Iris pigment epithelial cell (primary cell): Measurements from ENCODE around the gene HELZ.
"Not testable (repeated sequence)": the region's sequence is repeated elsewhere in the genome, so short reads cannot be mapped to it uniquely, and the experiment has no call there.

Experiments
- DNase-seq: peaks from one replicate; pipeline ENCODE4 v3.0.0-alpha.2; 2011; ENCODE audit warnings: low read depth

HELZ gene

GRCh38 chr17:67113486-67113885 lies 131.5 kb downstream of the HELZ start:
- DNase-seq, result no peak

- no peak for DNase-seq
These were observed 133.2 kb downstream of the HELZ start for GRCh38 chr17:67111808-67112207.

GRCh38 chr17:67111327-67111726 lies 133.7 kb downstream of the HELZ start:
- DNase-seq, result no peak

GRCh38 chr17:67110619-67111018 lies 134.4 kb downstream of the HELZ start:
- no peak for DNase-seq

DNA sequence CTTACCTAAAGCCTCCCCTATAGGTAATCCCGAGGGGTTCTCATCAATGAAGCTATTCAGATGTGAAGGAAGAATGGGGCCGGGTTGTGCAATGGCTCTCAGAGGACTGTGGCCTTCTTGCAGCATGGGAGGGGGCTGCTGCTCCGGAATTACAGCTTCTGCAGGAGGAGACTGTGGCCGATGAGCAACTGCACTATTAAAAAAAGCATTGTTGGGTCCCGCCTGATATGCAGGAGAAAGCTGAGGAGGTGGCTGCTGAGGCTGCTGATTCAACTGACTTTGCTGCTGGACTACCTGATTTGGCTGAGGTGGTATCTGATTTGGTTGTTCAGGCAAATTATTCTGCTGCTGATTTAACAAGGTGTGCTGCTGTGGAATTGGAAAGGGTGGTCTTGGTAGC lies 135.9 kb downstream of the HELZ start:
- DNase-seq, result no peak

- peak; percentile 16 for DNase-seq
These were observed 136.9 kb downstream of the HELZ start for GRCh38 chr17:67107811-67108775.

DNA sequence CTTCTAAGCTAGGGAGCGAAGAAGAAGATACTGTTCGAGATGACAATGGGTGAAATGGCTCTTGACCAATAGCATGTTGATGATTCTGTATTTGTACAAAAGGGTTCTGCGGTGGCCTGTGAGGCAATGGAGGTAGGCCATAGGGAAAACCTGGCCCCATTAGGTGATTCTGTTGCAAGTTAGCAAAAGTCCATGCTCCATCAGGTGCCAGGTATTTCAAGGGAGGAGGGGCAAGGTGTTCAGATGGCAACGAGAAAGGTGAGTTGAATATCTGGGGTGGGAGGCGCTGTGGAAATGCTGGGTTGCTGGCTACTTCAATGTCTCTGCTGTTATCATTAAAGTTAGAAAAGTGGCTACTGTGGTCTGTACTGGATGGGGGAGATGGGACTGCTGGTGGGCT lies 137.8 kb downstream of the HELZ start:
- DNase-seq, result no peak

DNA sequence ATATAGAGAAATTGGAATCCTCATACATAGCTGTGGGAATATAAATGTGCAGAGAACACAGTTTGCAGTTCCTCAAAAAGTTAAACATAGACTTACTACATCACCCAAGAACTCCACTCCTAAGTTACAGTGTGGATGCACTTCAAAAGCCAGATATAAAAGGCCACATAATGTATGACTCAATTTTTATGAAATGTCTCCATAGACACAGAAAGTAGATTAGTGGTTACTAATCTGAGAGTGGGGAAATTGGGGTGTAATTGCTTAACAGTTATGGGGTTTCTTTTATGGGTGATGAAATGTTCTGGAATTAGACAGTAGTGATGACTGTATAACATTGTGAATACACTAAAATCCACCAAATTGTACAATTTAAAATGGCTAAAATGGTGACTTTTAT lies 139.8 kb downstream of the HELZ start:
- peak; percentile 94 for DNase-seq

DNA sequence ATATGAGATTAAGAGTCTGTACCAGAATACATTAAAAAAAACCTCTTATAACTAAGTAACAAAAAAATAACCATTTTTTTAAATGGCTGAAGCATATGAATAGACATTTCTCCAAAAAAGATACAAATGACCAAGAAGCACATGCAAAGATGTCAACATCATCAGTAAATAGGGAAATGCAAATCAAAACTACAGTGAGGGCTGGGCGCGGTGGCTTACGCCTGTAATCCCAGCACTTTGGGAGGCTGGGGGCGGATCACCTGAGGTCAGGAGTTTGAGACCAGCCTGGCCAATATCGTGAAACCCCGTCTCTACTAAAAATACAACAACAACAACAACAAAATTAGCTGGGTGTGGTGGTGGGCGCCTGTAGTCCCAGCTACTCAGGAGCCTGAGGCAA lies 140.4 kb downstream of the HELZ start:
- DNase-seq, result not testable (repeated sequence)

- no peak for DNase-seq
These were observed 147.0 kb downstream of the HELZ start for GRCh38 chr17:67098006-67098405.

DNA sequence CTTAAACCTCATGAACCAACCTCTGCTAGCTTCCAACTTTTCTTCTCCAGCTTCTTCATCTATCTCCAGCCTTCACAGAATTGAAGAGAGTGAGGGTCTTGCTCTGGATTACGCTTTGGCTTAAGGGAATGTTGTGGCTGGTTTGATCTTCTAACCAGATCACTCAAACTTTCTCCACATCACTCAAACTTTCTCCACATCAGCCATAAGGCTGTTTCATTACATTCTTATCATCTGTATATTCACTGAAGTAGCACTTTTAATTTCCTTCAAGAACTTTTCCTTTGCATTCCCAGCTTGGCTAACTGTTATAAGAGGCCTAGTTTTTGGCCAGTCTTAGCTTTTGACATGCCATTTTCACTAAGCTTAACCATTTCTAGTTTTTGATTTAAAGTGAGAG lies 148.4 kb downstream of the HELZ start:
- DNase-seq, result no peak

DNA sequence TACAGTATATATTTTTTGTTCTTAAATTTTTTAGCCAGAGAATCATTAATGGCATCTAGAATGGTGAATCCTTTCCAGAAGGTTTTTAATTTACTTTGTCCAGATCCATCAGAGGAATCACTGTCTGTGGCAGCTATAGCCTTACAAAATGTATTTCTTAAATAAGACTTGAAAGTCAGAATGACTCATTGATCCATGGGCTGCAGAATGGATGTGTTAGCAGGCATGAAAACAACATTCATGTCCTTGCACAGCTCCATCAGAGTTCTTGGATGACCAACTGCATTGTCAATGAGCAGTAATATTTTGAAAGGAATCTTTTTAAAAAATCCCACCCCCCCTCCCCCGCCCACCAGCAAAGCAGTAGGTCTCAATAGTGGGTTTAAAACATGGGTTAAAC lies 149.2 kb downstream of the HELZ start:
- peak; percentile 83 for DNase-seq

DNA sequence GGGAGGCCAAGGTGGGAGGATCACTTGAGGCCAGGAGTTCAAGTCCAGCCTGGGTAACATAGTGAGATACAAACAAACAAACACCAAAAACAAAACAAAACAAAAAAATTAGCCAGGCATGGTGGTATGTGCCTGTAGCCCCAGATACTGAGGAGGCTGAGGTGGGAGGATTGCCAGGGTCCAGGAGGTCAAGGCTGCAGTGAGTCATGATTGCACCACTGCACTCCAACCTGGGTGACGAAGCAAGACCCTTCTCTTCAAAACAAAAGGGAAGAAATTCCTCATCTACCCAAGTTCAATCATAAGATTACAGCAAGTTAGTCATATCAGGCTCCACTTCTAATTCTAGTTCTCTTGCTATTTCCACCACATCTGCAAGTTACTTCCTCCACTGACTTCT lies 149.7 kb downstream of the HELZ start:
- peak; percentile 90 for DNase-seq

- DNase-seq, result no peak
These were observed 151.6 kb downstream of the HELZ start for GRCh38 chr17:67093348-67093747.

- DNase-seq, result not testable (repeated sequence)
These were observed 152.3 kb downstream of the HELZ start for GRCh38 chr17:67092710-67093109.

DNA sequence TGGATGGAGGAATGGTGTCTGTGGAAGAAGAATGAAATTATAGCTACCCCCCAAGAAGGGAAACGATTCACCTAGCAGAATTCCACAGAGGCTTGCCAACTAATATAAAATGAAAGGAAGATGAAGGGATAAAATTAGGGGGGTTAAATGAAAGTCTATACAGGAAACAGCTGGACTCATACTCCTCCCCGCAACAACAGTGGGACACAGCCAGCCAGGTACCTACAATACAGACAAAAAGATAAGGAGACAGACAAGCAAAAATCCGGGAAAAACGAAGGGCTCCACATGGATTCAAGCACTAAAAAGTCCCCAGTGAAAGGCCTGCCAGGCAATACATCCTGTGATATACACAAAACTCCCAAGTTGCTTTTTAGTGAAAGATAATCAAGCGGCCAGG lies 152.7 kb downstream of the HELZ start:
- no peak for DNase-seq

GRCh38 chr17:67090341-67090740 lies 154.7 kb downstream of the HELZ start:
- DNase-seq, result no peak

GRCh38 chr17:67088639-67089038 lies 156.4 kb downstream of the HELZ start:
- no peak for DNase-seq

GRCh38 chr17:67085406-67085805 lies 159.6 kb downstream of the HELZ start:
- DNase-seq, result no peak

- no peak for DNase-seq
These were observed 162.9 kb downstream of the HELZ start for GRCh38 chr17:67082107-67082506.

- no peak for DNase-seq
These were observed 164.2 kb downstream of the HELZ start for GRCh38 chr17:67080804-67081203.

DNA sequence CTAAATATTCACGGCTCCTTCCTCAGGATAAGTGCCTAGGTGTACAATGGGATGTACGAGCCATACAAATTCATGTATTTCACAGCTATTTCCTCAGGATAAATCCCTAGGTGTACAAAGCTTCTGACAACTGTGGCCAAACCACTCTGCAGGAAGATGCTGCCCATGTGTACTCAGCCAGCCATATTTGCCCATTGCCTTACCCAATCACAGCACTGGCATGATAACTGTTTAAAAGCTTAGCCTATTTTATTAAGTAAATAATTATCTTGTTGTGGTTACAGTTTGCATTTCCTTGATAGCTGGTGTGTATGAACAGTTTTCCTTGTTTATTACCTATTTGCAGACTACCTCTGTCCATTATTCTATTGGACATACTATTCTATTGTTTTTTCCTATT lies 165.5 kb downstream of the HELZ start:
- no peak for DNase-seq

GRCh38 chr17:67078292-67078691 lies 166.7 kb downstream of the HELZ start:
- DNase-seq, result no peak

GRCh38 chr17:67076290-67076689 lies 168.7 kb downstream of the HELZ start:
- DNase-seq, result no peak
